ENCODE data around the gene TBRG4.

- TF ChIP-seq CTCF (IDR thresholded peaks at IDR 0.05; ENCODE audit: extremely low read depth in 1 of 2, insufficient read depth in 1 of 2, low read depth in 1 of 2, low read length in 2 of 2) (no peak), POLR2AphosphoS5 (IDR thresholded peaks at IDR 0.05; ENCODE audit: insufficient read depth, low read depth, low read length) (no peak), MAX (IDR thresholded peaks at IDR 0.05; ENCODE audit: insufficient read depth, insufficient read length) (no peak), MYC (IDR thresholded peaks at IDR 0.05; ENCODE audit: low read depth, low read length) (no peak), POLR2A (IDR thresholded peaks at IDR 0.05; ENCODE audit: low read depth, low read length) (no peak), GATA2 (IDR thresholded peaks at IDR 0.05; ENCODE audit: insufficient read depth, insufficient read length, low read depth, low read length) (no peak), EZH2 (IDR thresholded peaks at IDR 0.05; ENCODE audit: borderline replicate concordance, low read depth, low read length, severe bottlenecking) (no peak)
Observed at GRCh38 chr7:45053401-45053800, 58.1 kb downstream of the TBRG4 start.
